HepG2 (cell line): Measurements from ENCODE around the gene RICTOR. TPM values are rescaled to one million over a fixed set of nuclear protein-coding genes. Genes with fewer than 3 reads are reported as not detected.

Source experiments
- ADNP ChIP-seq: sonication (generic); formaldehyde crosslinking; IDR thresholded peaks from 2 replicates; pipeline ENCODE4 v1.4.0; 2020; ENCODE audit warnings: missing genetic modification reagents
- BORCS8-MEF2B ChIP-seq: sonication (generic); formaldehyde crosslinking; IDR thresholded peaks from 2 replicates; pipeline ENCODE4 v1.8.0; 2022; ENCODE audit warnings: mild to moderate bottlenecking, missing genetic modification reagents
- CENPT ChIP-seq: sonication (generic); formaldehyde crosslinking; IDR thresholded peaks from 2 replicates; pipeline ENCODE4 v1.8.0; 2022; ENCODE audit warnings: low read depth, mild to moderate bottlenecking, moderate library complexity, missing genetic modification reagents
- EEA1 ChIP-seq: sonication (generic); formaldehyde crosslinking; IDR thresholded peaks from 2 replicates; pipeline ENCODE4 v1.5.1; 2020; ENCODE audit warnings: mild to moderate bottlenecking, missing genetic modification reagents, borderline replicate concordance
- ELK4 ChIP-seq: sonication (generic); formaldehyde crosslinking; IDR thresholded peaks from 2 replicates; pipeline ENCODE4 v1.9.0; 2021; ENCODE audit warnings: missing genetic modification reagents, borderline replicate concordance
- IRF2 ChIP-seq: IDR thresholded peaks from 2 replicates; pipeline ENCODE4 v1.6.1; 2018; ENCODE audit warnings: missing genetic modification reagents, missing compliant biosample characterization
- KLF6 ChIP-seq: IDR thresholded peaks from 2 replicates; pipeline ENCODE4 v1.8.0; 2016; ENCODE audit warnings: missing biosample characterization, missing genetic modification reagents
- LRRFIP1 ChIP-seq: sonication (generic); formaldehyde crosslinking; conservative IDR thresholded peaks from 2 replicates; pipeline ENCODE4 v1.4.0; 2020; ENCODE audit warnings: missing genetic modification reagents
- NFE2L1 ChIP-seq: sonication (generic); formaldehyde crosslinking; IDR thresholded peaks from 2 replicates; pipeline ENCODE4 v1.4.0; 2020; ENCODE audit warnings: missing genetic modification reagents, mild to moderate bottlenecking, borderline replicate concordance
- NPAS2 ChIP-seq: sonication (generic); formaldehyde crosslinking; IDR thresholded peaks from 2 replicates; pipeline ENCODE4 v1.8.0; 2022; ENCODE audit warnings: mild to moderate bottlenecking, missing genetic modification reagents, borderline replicate concordance
- PCBP2 ChIP-seq: fragments of 200-400 bp; formaldehyde crosslinking; optimal IDR thresholded peaks from 2 replicates; pipeline ENCODE3; 2018; ENCODE audit warnings: low read length, low read depth; ENCODE audit not compliant: poor library complexity, severe bottlenecking
- RAD21 ChIP-seq: fragments of 450-650 bp; formaldehyde crosslinking; IDR thresholded peaks from 2 replicates; pipeline ENCODE4 v1.5.0; 2020; ENCODE audit warnings: mild to moderate bottlenecking
- RELA ChIP-seq: sonication (generic); formaldehyde crosslinking; IDR thresholded peaks from 2 replicates; pipeline ENCODE4 v1.4.0; 2020; ENCODE audit warnings: missing genetic modification reagents
- SOX5 ChIP-seq: IDR thresholded peaks from 2 replicates; pipeline ENCODE4 v1.6.1; 2016; ENCODE audit warnings: borderline replicate concordance
- TBX2 ChIP-seq: sonication (generic); formaldehyde crosslinking; IDR thresholded peaks from 2 replicates; pipeline ENCODE4 v1.5.0; 2020; ENCODE audit warnings: missing genetic modification reagents, mild to moderate bottlenecking, borderline replicate concordance
- TEAD3 ChIP-seq: optimal IDR thresholded peaks from 2 replicates; pipeline ENCODE3; 2016; ENCODE audit warnings: borderline replicate concordance
- ZFAT ChIP-seq: sonication (generic); formaldehyde crosslinking; conservative IDR thresholded peaks from 2 replicates; pipeline ENCODE4 v1.8.1; 2023; ENCODE audit warnings: missing genetic modification reagents, inconsistent platforms
- ZMYM2 ChIP-seq: sonication (generic); formaldehyde crosslinking; IDR thresholded peaks from 2 replicates; pipeline ENCODE4 v1.8.0; 2022; ENCODE audit warnings: mild to moderate bottlenecking, missing genetic modification reagents
- ZNF10 ChIP-seq: sonication (generic); formaldehyde crosslinking; IDR thresholded peaks from 2 replicates; pipeline ENCODE4 v1.4.0; 2020; ENCODE audit warnings: mild to moderate bottlenecking, low read depth, missing genetic modification reagents, borderline replicate concordance
- ZNF138 ChIP-seq: sonication (generic); formaldehyde crosslinking; IDR thresholded peaks from 2 replicates; pipeline ENCODE4 v1.5.0; 2020; ENCODE audit warnings: mild to moderate bottlenecking, low read depth, missing genetic modification reagents
- ZNF253 ChIP-seq: sonication (generic); formaldehyde crosslinking; IDR thresholded peaks from 2 replicates; pipeline ENCODE4 v1.8.0; 2022; ENCODE audit warnings: mild to moderate bottlenecking, missing genetic modification reagents, borderline replicate concordance
- ZNF3 ChIP-seq: IDR thresholded peaks from 2 replicates; pipeline ENCODE4 v1.7.0; 2017; ENCODE audit warnings: inconsistent platforms
- ZNF567 ChIP-seq: sonication (generic); formaldehyde crosslinking; IDR thresholded peaks from 2 replicates; pipeline ENCODE4 v1.8.1; 2023; ENCODE audit warnings: mild to moderate bottlenecking, missing genetic modification reagents, borderline replicate concordance
- polyA plus RNA-seq, 8 experiments: library from polyadenylated mRNA; depleted of rRNA in 3 of 8; stranded (reverse) in 7 of 8; unstranded in 1 of 8; fragments of >200 nt; fragmentation: Illumina TruSeq in 4 of 8; extraction: Trizol in 4 of 8; gene quantifications; 2 replicates each; pipeline versions ENCODE4 v1.2.1 to v1.2.3, GENCODE V29; 2011 to 2016; ENCODE audit warnings: low read depth in 4 of 8, missing spikeins in 1 of 8, mixed read lengths in 1 of 8; ENCODE audit not compliant: insufficient read depth in 1 of 8
- total RNA-seq, 5 experiments: library from RNA; depleted of rRNA; stranded (reverse); fragments of >200 nt; fragmentation: Illumina TruSeq; extraction: Trizol; gene quantifications; 2 replicates each; pipeline ENCODE4 v1.2.3, GENCODE V29; 2016; ENCODE audit warnings: low read depth in 1 of 5
- TF ChIP-seq, protein P1 (sequence below): fragments of 450-650 bp; IDR thresholded peaks from 2 replicates; pipeline ENCODE4 v1.6.1; 2016
- TF ChIP-seq, protein P2 (sequence below): sonication (generic); formaldehyde crosslinking; IDR thresholded peaks from 2 replicates; pipeline ENCODE4 v1.8.0; 2022; ENCODE audit warnings: missing genetic modification reagents, low read depth, mild to moderate bottlenecking, borderline replicate concordance

Gene RICTOR
- total and polyA plus RNA-seq, 2 of the 13 experiments (the other 11 are each of a cell fraction or from before 2014, with no cell fraction given): 10.7 to 15.4 TPM

GRCh38 chr5:39074017-39074814 lies at the start of gene RICTOR (continued):
- TF ChIP-seq TEAD3 (no peak), EEA1 (peak; percentile 35; the same call in 1 of the 2 replicates), TBX2 (CRISPR knock-in tag) (peak; percentile 80), ZMYM2 (peak; percentile 64; the same call in 1 of the 2 replicates), ZFAT (CRISPR knock-in tag) (0 out of 2 replicates have a peak, but pooled peaks have one; percentile 4), NPAS2 (CRISPR knock-in tag) (no peak), ZNF253 (0 out of 2 replicates have a peak, but pooled peaks have one; percentile 42), ZNF10 (CRISPR knock-in tag) (no peak), RAD21 (CRISPR knock-in tag) (no peak), BORCS8-MEF2B (CRISPR knock-in tag) (no peak), ADNP (CRISPR knock-in tag) (no peak), ELK4 (CRISPR knock-in tag) (no peak), CENPT (CRISPR knock-in tag) (peak; percentile 23; the same call in 1 of the 2 replicates), IRF2 (no peak), ZNF138 (CRISPR knock-in tag) (peak; percentile 37; the same call in 1 of the 2 replicates), RELA (CRISPR knock-in tag) (no peak), ZNF3 (CRISPR knock-in tag) (no peak), LRRFIP1 (CRISPR knock-in tag) (no peak), PCBP2 (no peak), NFE2L1 (no peak), SOX5 (CRISPR knock-in tag) (no peak), KLF6 (CRISPR knock-in tag) (no peak; the same call in 1 of the 2 replicates), ZNF567 (CRISPR knock-in tag) (no peak)
- TF ChIP-seq, protein P1, sequence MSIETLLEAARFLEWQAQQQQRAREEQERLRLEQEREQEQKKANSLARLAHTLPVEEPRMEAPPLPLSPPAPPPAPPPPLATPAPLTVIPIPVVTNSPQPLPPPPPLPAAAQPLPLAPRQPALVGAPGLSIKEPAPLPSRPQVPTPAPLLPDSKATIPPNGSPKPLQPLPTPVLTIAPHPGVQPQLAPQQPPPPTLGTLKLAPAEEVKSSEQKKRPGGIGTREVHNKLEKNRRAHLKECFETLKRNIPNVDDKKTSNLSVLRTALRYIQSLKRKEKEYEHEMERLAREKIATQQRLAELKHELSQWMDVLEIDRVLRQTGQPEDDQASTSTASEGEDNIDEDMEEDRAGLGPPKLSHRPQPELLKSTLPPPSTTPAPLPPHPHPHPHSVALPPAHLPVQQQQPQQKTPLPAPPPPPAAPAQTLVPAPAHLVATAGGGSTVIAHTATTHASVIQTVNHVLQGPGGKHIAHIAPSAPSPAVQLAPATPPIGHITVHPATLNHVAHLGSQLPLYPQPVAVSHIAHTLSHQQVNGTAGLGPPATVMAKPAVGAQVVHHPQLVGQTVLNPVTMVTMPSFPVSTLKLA: no peak
- TF ChIP-seq, protein P2, sequence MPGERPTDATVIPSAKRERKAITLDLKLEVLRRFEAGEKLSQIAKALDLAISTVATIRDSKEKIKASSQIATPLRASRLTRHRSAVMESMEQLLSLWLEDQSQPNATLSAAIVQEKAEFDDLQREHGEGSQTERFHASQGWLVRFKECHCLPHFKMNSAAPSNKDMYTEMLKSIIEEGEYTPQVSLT: no peak
